HCEC 1CT (cell line): ENCODE results near the gene OBI1.

Experiments
- DNase-seq: peaks from one replicate; pipeline ENCODE4 v3.0.0-alpha.2; 2017

The OBI1 gene, protein sequence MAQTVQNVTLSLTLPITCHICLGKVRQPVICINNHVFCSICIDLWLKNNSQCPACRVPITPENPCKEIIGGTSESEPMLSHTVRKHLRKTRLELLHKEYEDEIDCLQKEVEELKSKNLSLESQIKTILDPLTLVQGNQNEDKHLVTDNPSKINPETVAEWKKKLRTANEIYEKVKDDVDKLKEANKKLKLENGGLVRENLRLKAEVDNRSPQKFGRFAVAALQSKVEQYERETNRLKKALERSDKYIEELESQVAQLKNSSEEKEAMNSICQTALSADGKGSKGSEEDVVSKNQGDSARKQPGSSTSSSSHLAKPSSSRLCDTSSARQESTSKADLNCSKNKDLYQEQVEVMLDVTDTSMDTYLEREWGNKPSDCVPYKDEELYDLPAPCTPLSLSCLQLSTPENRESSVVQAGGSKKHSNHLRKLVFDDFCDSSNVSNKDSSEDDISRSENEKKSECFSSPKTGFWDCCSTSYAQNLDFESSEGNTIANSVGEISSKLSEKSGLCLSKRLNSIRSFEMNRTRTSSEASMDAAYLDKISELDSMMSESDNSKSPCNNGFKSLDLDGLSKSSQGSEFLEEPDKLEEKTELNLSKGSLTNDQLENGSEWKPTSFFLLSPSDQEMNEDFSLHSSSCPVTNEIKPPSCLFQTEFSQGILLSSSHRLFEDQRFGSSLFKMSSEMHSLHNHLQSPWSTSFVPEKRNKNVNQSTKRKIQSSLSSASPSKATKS

DNA sequence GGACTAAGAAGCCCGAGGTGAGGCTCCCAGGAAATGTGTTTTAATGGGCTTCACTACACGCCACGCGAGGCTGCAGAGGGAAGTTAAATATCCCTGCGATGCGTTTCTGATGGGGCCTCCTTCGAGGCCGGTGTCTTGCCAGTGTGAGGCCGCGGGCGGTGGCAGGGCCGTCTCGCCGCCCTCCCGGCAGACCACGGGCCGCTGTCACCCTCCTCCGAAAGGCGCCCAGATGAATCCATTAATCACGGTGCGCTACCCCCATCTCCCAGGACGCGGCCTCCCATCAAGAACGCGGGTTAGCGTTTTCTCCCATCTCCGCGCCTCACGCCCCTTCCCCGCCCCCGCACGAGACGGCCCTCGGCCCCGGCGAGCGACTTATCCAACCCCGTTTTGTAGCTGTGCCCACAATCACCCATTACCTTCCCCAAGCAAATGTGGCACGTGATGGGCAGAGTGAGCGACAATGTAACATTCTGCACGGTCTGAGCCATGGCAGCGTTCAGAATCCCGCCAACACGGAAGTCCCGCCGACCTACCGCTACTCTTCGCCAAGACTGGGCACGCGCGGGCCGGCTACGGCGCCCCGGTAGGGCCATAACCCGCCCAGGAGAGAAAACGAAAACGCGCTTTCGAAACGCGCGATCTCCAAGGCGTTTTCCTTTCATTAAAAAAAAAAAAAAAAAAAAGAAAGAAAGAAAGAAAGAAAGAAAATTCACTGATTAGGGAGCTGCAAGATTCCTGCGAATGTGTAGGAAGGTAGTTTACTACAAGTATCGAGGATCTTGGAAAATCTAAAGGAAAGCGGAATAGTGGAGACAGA lies at the start of gene OBI1:
Gene OBI1, minus strand, starts transcription at position 526 of the 820 bp plus-strand sequence. Its CDS starts 35 bp downstream, at position 491.
- DNase-seq: peak; percentile 88

GRCh38 chr13:78701383-78701782 lies 42.4 kb upstream of the OBI1 start:
- DNase-seq: no peak

- no peak for DNase-seq
Measured at GRCh38 chr13:78700121-78700910, 41.4 kb upstream of the OBI1 start.

- DNase-seq: no peak
Measured at GRCh38 chr13:78689011-78689410, 30.1 kb upstream of the OBI1 start.

DNA sequence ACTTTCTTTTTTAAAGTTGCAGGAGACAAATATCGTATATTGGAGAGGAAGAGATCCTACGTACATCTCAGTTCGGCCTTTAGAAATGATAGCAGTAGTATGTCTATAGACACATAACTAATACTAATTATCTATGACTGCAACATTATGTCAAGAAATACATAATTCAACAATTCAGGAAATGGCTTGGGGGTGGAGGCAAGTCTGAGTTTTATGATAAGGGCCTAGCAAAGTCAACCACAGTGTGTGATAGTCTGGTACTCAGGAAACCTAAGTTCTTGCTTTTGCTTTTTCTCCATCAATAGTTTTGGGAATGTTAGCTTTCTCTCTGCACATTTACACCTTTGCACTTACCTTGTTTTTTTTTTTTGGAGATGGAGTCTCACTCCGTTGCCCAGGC lies 27.5 kb upstream of the OBI1 start:
- no peak for DNase-seq

GRCh38 chr13:78680576-78681350 lies 21.8 kb upstream of the OBI1 start:
- DNase-seq: no peak

- no peak for DNase-seq
Measured at GRCh38 chr13:78680115-78680561, 21.2 kb upstream of the OBI1 start.

GRCh38 chr13:78679329-78679728 lies 20.4 kb upstream of the OBI1 start:
- DNase-seq: no peak

- DNase-seq: no peak
Measured at GRCh38 chr13:78675112-78675511, 16.2 kb upstream of the OBI1 start.

GRCh38 chr13:78674638-78675037 lies 15.7 kb upstream of the OBI1 start:
- DNase-seq: no peak

DNA sequence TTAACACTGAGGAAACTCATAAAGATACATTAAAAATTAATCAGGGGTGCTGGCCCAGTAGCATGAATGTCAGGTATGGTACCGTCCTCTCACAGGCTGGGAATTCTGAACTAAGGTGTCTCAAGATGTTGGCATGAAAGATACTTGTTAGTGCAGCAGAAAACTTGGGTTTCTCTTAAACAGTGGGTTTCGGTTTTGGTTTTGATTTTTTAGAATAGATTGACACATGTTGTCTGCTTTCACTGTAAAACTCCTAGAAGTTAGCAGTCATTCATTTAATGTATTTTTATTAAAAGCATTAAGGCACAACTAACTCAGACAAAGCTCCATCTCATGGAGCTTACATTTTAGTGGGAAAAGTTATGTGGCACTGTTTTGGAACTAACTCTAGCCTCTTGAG lies 3.5 kb upstream of the OBI1 start:
- no peak for DNase-seq

DNA sequence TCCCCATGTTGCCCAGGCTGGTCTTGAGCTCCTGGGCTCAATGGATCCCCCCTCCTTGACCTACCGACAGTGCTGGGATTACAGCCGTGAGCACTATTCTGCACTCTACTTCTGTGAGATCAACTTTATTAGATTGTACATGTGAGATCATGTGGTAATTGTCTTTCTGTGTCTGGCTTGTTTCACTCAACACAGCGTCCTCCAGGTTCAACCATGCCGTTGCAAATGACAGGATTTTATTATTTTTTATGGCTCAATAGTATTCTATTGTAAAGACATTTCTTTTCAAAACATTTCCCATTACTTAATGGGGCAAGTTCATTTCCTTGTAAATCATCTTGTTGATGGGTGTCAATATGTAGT lies 1.5 kb upstream of the OBI1 start:
- no peak for DNase-seq

DNA sequence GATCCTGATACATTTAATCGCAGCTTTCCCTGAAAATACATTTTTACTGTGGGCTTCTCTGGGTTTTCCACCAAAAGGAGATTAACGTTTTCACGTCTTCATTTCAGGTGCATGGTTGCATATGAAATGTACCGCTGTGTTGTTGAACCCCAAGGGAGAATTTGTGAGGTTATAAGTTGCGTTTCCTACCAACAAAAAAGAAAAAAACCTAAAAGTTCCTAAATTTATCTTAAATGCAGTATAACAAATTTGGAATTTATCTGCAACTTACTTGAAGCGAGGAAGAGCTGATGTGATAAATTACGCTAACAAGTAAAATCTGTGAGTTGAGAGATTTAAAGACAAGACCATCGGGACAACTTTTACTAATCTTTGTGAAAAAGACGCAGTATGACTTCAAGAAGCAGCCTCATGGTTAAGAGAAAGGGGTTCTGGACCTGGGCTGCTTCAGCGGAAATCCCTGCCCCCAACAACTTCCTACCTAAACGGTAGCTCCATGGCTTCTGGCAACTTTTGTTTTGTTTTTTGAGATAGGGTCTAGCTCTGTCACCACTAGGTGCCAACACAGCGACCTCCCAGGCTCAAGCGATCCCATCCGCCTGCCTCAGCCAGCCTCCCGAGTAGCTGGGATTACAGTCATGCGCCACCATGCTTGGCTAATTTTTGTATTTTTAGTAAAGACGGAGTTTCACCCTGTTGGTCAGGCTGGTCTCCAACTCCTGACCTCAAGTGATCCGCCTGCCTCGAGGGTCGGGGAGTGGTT lies 958 bp upstream of the OBI1 start:
- DNase-seq: no peak

- no peak for DNase-seq
Measured at GRCh38 chr13:78659450-78659730, 435 bp upstream of the OBI1 start.

- DNase-seq: peak; percentile 30
Measured at GRCh38 chr13:78657699-78658629, 991 bp downstream of the OBI1 start.

GRCh38 chr13:78655906-78656305 lies 3.0 kb downstream of the OBI1 start:
- no peak for DNase-seq

DNA sequence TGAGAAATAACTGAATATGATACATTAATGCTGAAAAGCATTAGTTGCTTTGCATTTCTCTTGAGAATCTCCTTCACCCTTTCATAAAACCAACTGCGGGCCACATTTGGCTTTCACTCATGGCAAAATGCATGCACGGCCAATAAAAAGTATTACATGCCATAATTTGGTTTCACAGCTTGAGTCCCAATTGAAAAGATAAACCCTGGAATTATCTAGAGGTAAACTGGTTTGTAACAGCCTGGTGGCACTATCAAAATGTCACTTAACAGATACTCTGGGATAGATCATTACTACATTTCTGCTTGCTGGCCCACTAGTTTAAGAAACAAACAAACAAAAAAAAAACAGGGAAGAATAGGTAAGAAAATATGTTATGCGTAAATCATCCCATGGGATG lies 3.9 kb downstream of the OBI1 start:
- DNase-seq: no peak

GRCh38 chr13:78652651-78653050 lies 6.3 kb downstream of the OBI1 start:
- DNase-seq: no peak

- no peak for DNase-seq
Measured at GRCh38 chr13:78650717-78651083, 8.3 kb downstream of the OBI1 start.
